Stimulated activated CD4-positive, alpha-beta T cell treated with anti-CD3 and anti-CD28 coated beads, Interleukin-1b, Interleukin-23, amount 100 ng/mL, for 1 hour (primary cell): Measurements from ENCODE around the gene HID1.

Experiments
- DNase-seq, 2 donors: peaks; one replicate each; pipeline ENCODE4 v3.0.0-alpha.2; 2020; ENCODE audit warnings: low read depth in 2 of 2

HID1 gene

DNA sequence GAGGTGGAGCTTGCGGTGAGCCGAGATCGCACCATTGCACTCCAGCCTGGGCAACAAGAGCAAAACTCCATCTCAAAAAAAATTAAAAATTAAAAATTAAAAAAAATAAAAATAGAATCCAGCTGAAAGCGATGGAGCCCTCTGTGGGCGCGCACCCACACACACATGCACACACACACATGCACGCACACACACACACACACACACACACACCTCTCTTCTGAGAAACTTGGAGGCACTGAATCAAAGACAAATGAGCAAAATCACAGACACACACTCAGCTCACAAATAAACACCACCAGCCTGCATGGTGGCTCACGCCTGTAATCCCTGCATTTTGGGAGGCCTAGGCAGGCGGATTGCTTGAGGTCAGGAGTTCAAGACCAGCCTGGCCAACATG lies 69.5 kb downstream of the HID1 start:
- no peak for DNase-seq

DNA sequence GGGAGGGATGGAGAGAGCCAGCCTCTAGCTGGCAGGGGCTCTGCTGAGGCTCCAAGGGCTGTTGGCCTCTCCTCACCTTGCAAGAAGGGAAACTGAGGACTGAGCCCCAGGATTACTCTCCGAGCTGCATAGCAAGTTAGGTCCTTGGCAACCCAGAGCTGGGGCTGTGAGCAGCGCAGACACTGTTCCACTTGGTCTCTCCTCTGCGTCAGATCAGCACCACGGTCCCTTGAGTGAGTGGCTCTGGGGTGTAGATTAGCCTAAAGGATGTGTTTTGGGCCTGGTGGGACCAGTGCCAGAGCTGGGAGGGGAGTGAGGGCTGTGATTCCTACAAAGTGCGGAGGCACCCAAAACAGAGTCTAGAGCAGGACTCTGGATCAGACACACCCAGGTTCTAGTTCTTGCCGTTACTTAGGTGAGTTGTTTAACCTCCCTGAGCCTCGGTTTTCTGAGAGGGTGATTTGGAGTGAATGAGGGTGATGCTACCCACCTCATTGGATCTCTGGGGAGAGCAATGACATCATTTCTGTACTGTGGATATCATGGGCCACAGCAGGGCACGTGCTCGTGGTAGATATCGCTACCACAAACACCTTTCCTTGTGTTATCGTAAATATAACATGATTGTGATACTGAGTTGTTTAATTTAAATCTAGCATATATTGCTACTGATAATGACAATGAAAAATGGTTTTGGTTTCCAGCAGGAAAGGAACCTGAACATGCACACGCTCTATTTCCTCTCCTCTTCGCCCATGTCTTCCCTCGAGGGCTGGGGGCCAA lies 71.0 kb downstream of the HID1 start:
- no peak for DNase-seq
